HL-60/S4 (cell line): ENCODE data around the gene PTGS1.
"Not testable (repeated sequence)": the region's sequence is repeated elsewhere in the genome, so short reads cannot be mapped to it uniquely, and the experiment has no call there.

Experiments used
- in situ Hi-C: fragments of 300-500 bp; cut with MboI; formaldehyde crosslinking; loops from 2 replicates; pipeline ENCODE4 v1.14.3; 2022; ENCODE audit warnings: low sequenced_read_pairs

Gene PTGS1

GRCh38 chr9:122394265-122395125 lies 23.7 kb downstream of the PTGS1 start:
- in situ Hi-C loops, result no loop called here

DNA sequence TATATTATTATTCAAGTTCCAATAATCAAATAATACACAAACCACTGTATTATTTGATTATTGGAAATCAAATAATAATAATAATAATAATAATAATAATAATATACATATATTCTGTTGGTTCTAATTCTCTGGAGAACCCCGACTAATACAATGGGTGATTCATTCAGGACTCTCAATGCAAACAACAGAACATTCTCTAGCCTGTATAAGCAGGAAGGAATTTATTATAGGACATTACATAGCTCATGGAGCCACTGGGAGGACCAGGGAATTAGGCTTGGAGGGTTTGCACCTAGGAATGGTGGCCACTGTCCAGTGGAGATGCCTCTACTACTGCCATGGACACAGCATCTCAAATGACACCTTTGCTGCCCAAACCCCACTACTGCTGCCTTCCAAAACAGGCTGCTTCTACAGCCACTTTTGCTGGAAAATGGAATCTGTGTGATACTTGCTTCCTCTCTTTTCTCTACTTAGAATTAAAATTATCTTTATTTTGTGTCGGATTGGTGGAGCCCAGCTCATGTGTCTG lies 25.9 kb downstream of the PTGS1 start:
- in situ Hi-C loops, result no loop called here

DNA sequence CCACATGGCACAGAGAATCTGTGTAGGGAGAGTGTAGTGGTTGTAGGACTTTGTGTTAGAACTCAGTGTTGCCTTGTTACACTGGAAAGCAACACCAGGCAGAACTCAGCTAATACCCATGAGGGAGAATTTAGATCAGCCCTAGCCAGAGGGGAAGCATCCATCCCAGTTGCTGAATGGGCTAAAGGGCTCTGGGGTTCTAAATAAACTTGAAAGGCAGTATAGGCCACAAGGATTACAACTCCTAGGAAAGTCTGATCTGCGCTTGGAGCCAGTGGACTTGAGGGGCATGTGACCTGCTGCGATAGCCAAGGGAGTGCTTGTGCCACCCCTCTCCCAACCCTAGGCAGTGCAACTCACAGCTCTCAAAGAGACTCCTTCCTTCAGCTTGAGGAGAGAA lies 26.9 kb downstream of the PTGS1 start:
- in situ Hi-C loops, result no loop called here

DNA sequence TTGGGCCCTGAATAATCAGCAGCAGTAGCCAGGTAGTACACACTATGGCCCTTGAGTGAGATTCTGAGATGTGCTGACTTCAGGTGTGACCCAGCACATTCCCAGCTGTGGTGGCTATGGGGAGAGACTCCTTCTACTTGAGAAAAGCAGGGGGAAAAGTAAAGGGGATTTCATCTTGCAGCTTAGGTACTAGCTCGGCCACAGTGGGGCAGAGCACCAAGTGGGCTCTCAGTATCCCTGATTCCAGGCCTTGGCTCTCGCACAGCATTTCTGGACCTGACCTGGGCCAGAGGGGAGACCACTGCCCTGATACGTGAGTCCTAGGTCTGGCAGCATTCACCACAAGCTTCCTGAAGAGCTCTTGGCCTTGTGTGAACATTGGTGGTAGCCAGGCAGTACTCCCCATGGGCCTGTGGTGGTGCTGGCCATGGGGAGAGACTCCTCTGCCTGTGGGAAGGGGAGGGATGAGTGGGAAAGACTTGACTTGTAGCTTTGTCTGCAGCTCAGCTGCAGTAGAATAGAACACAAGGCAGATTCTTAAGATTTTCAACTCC lies 27.6 kb downstream of the PTGS1 start:
- in situ Hi-C loops, result no loop called here

GRCh38 chr9:122401896-122402295 lies 31.1 kb downstream of the PTGS1 start:
- in situ Hi-C loops, result no loop called here

GRCh38 chr9:122402403-122402871 lies 31.6 kb downstream of the PTGS1 start:
- in situ Hi-C loops, result no loop called here

DNA sequence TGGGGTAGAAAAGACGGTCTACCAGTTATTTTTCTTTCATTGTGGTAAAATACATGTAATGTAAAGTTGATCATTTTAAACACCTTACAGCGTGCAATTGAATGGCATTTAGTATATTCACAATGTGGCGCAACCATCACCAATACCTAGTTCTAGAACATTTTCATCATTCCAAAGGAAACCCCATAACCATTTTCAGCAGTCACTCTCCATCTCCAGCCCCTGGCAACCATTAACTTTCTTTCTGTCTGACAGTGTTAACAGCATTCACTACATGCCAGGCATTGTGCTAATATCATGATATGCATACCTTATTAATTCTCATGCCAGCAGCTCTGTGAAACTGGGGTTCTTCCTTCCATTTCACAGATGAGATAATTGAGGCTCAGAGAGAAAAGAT lies 32.0 kb downstream of the PTGS1 start:
- in situ Hi-C loops, result no loop called here

DNA sequence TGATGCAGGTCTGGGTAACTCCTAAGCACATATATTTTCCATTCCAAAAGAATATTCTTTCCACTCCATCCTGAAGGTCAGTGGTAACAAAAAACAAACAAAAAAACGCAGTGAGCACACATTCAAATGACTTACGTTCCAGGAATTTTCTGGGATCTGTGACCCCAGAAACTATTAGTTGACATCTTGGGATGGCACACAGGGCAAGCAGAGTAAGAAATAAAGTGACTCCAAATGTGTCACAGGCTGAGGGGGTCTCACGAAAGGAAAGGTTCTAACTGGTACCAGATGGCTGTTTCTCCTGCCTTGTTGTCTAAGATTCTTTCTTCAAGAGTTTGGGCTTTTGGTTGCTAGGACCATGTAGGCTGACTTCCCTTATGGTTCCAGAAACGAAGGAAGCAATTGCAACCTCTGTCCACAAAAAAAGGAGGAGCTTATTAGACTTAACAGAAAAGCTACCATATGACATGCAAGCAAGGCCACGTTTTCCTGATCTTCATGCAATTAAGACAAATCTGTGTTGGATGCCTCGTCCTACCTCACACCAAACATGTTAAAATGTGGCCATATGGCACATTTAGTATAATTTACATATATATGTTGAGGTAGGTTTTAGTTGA lies 32.7 kb downstream of the PTGS1 start:
- in situ Hi-C loops, result no loop called here

DNA sequence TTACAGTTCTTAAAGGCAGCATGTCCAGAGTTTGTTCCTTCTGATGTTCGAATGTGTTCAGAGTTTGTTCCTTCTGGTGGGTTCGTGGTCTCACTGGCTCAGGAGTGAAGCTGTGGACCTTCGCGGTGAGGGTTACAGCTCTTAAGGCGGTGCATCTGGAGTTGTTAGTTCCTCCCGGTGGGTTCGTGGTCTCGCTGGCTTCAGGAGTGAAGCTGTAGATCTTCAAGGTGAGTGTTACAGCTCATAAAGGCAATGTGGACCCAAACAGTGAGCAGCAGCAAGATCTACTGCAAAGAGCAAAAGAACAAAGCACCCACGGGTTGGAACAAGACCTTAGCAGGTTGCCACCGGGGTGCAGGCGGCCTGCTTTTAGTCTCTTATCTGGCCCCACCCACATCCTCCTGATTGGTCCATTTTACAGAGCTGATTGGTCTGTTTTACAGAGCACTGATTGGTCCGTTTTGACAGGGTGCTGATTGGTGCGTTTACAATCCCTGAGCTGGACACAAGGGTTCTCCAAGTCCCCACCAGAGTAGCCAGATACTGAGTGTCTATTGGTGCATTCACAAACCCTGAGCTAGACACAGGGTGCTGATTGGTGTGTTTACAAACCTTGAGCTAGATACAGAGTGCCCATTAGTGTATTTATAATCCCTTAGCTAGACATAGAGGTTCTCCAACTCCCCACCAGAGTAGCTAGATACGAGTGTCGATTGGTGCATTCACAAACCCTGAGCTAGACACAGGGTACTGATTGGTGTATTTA lies 34.7 kb downstream of the PTGS1 start:
- in situ Hi-C loops, result not testable (repeated sequence)

DNA sequence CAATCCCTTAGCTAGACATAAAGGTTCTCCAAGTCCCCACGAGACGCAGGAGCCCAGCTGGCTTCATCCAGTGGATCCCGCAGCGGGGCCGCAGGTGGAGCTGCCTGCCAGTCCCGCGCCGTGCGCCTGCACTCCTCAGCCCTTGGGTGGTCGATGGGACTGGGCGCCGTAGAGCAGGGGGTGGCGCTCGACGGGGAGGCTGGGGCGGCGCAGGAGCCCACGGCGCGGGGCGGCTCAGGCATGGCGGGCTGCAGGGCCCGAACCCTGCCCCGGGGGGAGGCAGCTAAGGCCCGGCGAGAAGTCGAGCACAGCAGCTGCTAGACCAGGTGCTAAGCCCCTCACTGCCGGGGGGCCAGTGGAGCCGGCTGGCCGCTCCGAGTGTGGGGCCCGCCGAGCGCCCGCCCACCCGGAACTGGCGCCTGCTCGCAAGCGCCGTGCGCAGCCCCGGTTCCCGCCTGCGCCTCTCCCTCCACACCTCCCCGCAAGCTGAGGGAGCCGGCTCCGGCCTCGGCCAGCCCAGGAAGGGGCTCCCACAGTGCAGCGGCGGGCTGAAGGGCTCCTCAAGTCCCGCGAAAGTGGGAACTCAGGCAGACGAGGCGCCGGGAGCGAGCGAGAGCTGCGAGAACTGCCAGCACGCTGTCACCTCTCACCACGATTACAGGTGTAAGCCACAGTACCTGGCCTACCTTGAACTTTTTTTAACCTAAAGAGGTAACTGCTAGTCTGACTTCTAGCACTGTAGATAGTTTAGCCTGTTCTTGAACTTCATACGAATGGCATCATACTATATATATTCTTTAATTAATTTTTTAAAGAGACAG lies 35.5 kb downstream of the PTGS1 start:
- in situ Hi-C loops, result no loop called here

- in situ Hi-C loops, result not testable (repeated sequence)
These were observed 43.3 kb downstream of the PTGS1 start for GRCh38 chr9:122414108-122414507.

DNA sequence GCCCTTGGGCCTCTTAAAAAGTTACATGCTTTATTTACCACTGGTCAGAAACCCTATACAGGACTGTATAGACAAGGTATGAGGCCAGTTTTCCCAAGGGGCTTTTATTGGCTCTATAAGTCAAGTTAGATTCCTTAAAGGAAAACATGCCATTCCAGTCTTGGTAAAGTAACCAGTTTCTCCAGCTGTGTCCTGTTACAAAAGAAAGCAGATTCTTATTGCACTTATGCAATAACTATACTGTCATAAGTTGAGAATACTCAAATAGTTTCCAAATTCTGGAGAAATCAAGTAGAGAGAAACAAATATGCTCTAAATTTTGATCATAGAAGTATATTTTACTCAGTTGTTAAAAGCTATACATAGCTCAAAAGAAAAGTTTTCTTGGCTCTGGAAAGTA lies 47.2 kb downstream of the PTGS1 start:
- in situ Hi-C loops, result no loop called here

- in situ Hi-C loops, result no loop called here
These were observed 49.5 kb downstream of the PTGS1 start for GRCh38 chr9:122420315-122420714.

DNA sequence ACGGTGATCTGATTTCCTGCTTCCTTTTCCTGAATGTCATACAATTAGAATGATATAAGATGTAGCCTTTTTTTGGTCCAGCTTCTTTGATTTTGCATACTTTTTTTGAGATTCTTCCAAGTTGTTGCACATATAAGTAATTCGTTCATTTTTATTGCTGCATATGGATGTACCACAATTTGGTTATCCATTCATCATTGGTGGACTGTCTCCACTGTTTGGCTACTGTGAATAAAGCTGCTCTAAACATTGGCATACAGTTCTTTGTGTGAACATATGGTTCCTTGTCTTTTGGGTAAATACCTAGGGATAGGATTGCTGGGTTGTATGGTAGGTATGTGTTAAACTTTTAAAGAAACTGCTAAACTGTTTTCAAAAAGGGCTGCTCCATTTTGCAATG lies 54.3 kb downstream of the PTGS1 start:
- in situ Hi-C loops, result no loop called here

- in situ Hi-C loops, result no loop called here
These were observed 55.9 kb downstream of the PTGS1 start for GRCh38 chr9:122426723-122427122.

GRCh38 chr9:122442568-122442967 lies 71.7 kb downstream of the PTGS1 start:
- in situ Hi-C loops, result no loop called here

DNA sequence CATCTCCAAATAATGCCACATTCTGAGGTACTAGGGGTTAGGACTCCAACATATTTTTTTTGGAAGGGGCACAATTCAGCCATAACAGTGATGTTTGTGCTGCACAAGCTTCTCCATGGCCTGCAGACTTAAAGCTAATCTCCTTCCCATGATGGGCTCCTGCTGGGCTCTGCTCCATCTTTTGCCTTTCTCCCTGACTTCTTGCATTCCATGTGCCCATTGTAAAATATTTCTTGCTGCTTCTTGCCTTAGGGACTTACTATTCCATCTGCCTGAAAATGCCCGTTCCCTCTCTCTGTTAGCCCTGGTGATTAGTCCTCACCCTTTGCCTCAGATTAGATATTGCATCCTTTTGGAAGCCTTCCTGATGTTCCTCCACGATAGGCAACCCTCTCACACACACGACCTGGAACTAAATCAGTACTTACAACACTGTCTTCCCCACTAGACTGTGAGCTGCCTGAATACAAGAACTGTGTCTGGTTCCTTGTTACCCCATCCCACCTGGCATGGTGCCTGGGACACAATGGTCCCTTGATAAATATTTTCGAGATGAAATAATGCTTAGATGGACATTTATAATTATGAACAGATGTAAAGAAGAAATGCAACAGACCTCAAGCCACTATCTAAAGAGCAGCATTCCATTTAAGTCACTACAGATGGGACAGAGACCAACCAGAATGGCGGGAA lies 73.4 kb downstream of the PTGS1 start:
- in situ Hi-C loops, result no loop called here
